ENCODE data around the gene DDI2.

Gene DDI2

DNA sequence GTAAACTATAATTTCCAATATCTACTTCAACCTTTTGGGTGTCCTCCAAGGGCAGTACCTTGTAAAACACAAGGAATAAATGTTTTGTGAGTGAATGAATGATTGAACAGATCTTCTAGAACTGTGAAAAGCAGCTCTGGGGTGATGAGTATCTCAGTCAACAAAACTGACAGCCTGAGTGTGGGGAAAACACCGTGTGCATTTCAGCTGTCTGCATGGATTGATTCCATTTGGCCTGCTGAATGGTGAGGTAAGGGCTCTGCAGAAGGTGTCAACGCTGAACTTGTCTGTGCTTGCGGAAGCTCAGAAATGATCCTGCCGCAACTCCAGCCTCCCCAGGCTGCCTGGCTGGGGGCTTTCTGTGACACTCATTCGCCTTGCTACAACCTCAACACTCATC, 25.0 kb upstream of the DDI2 start:
- no peak for TF ChIP-seq GATA3 (IDR thresholded peaks at IDR 0.05; ENCODE audit: low read depth, low read length)
- no peak for TF ChIP-seq GATA2 (IDR thresholded peaks at IDR 0.05; ENCODE audit: low read depth, low read length)

DNA sequence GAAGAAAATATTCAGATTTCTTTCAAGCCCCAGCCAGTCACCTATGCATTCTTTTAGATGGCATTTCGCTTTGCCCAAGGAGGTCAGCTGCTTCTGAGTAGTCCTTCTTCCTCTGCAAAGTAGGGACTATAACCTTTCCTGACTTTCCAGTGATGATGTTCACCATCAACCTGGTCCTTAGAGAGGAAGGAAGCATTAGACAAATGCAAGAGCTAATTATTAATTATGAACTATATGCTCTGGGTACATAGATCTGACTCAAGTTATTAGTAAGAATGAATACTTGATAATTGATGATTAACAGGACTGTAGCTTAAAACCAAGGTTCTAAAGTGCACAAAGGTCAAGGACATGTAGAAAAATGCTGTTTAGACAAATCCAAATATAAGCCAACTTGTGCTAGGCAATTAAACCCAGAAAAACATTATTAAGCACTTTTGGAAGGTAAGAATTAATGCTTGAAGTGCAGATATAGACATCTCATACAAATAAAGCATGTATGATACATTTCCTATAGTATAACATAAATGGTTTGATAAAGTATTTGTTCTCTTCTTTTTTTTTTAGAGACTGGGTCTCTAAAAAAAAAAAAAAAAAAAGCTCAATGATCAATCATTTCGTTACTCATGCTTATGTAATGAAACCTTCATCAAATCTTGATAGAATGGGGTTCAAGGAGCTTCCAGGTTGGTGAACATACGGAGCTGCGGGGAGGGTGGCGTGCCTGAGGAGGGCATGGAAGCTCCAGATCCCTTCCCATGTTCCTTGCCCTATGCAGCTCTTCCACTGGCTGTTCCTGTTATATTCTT, 21.2 kb upstream of the DDI2 start:
- no peak for TF ChIP-seq GATA3 (IDR thresholded peaks at IDR 0.05; ENCODE audit: low read depth, low read length)
- TF ChIP-seq GATA2 (IDR thresholded peaks at IDR 0.05; ENCODE audit: low read depth, low read length): no peak

DNA sequence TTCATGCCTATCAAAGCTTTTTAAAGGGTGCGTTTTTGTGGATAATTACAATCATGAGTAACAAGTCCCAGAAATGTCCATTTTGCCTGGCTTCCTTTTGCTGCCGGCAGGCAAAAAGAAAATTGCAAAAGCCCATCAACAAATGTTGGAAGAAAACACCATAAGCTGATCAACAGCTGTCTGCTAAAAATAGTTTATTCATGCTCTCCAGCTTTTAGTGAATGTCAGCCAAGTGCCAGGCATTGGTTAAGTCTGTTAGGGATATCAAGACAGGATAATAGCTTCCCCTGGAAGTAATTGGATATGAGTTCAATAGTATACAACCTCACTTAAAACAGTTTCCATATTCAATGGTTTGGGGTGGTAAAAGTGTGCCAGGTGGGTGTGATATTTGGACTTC, 18.8 kb upstream of the DDI2 start:
- TF ChIP-seq GATA2 (IDR thresholded peaks at IDR 0.05; ENCODE audit: low read depth, low read length) (no peak), GATA3 (IDR thresholded peaks at IDR 0.05; ENCODE audit: low read depth, low read length) (no peak)

- no peak for TF ChIP-seq GATA3 (IDR thresholded peaks at IDR 0.05; ENCODE audit: low read depth, low read length)
- no peak for TF ChIP-seq GATA2 (IDR thresholded peaks at IDR 0.05; ENCODE audit: low read depth, low read length)
These were observed 13.9 kb upstream of the DDI2 start for GRCh38 chr1:15603050-15603965.

GRCh38 chr1:15605398-15606383, 11.6 kb upstream of the DDI2 start:
- TF ChIP-seq GATA3 (IDR thresholded peaks at IDR 0.05; ENCODE audit: low read depth, low read length) (no peak), GATA2 (IDR thresholded peaks at IDR 0.05; ENCODE audit: low read depth, low read length) (no peak)

DNA sequence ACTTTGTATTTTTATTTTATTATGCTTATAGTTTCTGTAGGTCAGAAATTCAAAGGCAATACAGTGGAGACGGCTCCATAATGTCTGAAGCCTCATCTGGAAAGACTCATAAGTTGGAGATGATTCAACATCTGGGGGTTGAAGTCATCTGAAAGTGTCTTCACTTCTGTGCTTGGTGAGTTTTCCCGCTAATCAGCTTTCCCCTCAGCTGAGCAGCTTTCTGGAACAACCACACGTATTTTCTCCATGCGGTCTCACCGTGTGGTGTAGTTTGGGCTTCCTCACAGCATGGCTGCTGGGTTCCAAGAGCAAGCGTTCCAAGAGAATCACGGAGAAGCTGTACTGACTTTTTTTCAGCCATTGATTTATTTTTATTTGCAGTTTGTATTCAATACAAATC, 7.6 kb upstream of the DDI2 start:
- TF ChIP-seq GATA2 (IDR thresholded peaks at IDR 0.05; ENCODE audit: low read depth, low read length): no peak
- TF ChIP-seq GATA3 (IDR thresholded peaks at IDR 0.05; ENCODE audit: low read depth, low read length): no peak

GRCh38 chr1:15610167-15610566, 7.1 kb upstream of the DDI2 start:
- TF ChIP-seq GATA2 (IDR thresholded peaks at IDR 0.05; ENCODE audit: low read depth, low read length): no peak
- no peak for TF ChIP-seq GATA3 (IDR thresholded peaks at IDR 0.05; ENCODE audit: low read depth, low read length)

GRCh38 chr1:15616373-15617172, 685 bp upstream of the DDI2 start:
- no peak for TF ChIP-seq GATA3 (IDR thresholded peaks at IDR 0.05; ENCODE audit: low read depth, low read length)
- TF ChIP-seq GATA2 (IDR thresholded peaks at IDR 0.05; ENCODE audit: low read depth, low read length): no peak

DNA sequence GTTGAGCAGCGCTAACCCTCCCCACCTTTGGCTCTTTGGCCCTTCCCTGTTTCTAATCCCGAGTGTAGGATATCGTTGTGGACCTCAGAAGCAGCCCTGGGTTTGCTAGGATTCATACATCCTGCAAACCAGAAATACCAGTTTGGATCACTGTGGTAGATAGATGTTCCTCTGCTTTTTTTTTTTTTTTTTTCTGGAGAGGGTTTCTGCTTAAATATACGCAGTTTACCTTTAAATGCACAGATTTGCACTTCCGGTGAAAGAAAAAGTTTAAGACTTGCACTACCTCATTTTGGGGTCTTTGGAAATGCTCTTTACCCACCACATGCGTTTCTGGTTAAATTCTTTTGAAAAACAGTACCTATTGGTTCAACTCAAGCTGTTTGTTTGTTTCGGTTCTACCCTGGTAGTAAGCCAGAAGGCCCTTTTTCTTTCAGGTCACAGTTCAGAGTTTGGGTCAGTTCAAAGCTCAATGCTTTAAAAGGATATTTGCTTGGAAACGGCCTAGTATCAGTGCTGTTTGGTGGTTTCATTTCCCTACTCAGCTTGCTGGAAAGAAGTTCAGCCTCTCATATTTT, 908 bp downstream of the DDI2 start:
- TF ChIP-seq GATA2 (IDR thresholded peaks at IDR 0.05; ENCODE audit: low read depth, low read length) (no peak), GATA3 (IDR thresholded peaks at IDR 0.05; ENCODE audit: low read depth, low read length) (no peak)

- TF ChIP-seq GATA2 (IDR thresholded peaks at IDR 0.05; ENCODE audit: low read depth, low read length): no peak
- TF ChIP-seq GATA3 (IDR thresholded peaks at IDR 0.05; ENCODE audit: low read depth, low read length): no peak
These were observed 1.6 kb downstream of the DDI2 start for GRCh38 chr1:15618655-15619525.

DNA sequence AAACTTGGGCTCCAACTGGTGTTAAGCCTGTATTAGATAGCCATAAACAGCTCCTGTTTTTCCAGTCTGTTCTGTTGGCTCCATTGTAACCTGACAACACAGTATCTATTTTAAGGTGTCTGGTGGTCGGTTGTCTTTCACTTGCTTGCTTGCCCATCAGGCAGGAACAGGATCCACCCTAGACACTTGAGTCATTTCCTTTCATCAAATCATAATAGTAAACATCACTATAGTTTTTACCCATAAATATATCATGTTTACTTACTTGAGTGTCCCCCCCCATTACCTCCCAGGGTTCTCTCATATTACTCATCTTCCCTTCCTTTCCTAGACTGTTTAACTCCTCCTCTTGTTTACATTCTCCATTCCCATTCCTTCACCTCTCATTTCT, 2.9 kb downstream of the DDI2 start:
- TF ChIP-seq GATA2 (IDR thresholded peaks at IDR 0.05; ENCODE audit: low read depth, low read length): no peak
- TF ChIP-seq GATA3 (IDR thresholded peaks at IDR 0.05; ENCODE audit: low read depth, low read length): no peak

Measured in SH-SY5Y (cell line).